WTC11 (cell line): Measurements from ENCODE around the gene ADORA2B. TPM values are rescaled to one million over a fixed set of nuclear protein-coding genes. Genes with fewer than 3 reads are reported as not detected.

Experiments
- ATAC-seq: fragments of 200-7000 bp; cut with Tn5 transposase; 2 replicates; pipeline ENCODE4 v1.10.0; 2021; ENCODE audit warnings: mild to moderate bottlenecking, moderate library complexity
- CTCF ChIA-PET: fragments of 300-600 bp; sonication (Branson Sonifier 250); formaldehyde crosslinking; loops from one replicate; lab custom pipeline; 2021; ENCODE audit warnings: antibody characterized with exemption; lab: Charles Lee
- POLR2A ChIA-PET: fragments of 350-600 bp; sonication (Branson Sonifier 250); formaldehyde crosslinking; loops from one replicate; lab custom pipeline; 2021; ENCODE audit warnings: antibody characterized with exemption; lab: Charles Lee
- DNase-seq: peaks from one replicate; pipeline ENCODE4 v3.0.0; 2021; ENCODE audit warnings: low spot score
- H3K27ac Mint-ChIP-seq: 2 replicates; pipeline ENCODE4 v1.8.0; 2021; ENCODE audit warnings: mixed read lengths
- H3K27me3 Mint-ChIP-seq: 2 replicates; pipeline ENCODE4 v1.8.0; 2021; ENCODE audit warnings: low read depth, mild to moderate bottlenecking, moderate library complexity, mixed read lengths
- H3K36me3 Mint-ChIP-seq: 2 replicates; pipeline ENCODE4 v1.8.0; 2021; ENCODE audit warnings: mixed read lengths
- H3K4me1 Mint-ChIP-seq: 2 replicates; pipeline ENCODE4 v1.8.0; 2022; ENCODE audit warnings: mixed read lengths
- H3K4me3 Mint-ChIP-seq: 2 replicates; pipeline ENCODE4 v1.8.0; 2021; ENCODE audit warnings: mild to moderate bottlenecking, moderate library complexity, mixed read lengths
- H3K9me3 Mint-ChIP-seq: 2 replicates; pipeline ENCODE4 v1.8.0; 2021; ENCODE audit warnings: mixed read lengths
- ATF1 ChIP-seq: sonication (generic); formaldehyde crosslinking; IDR thresholded peaks from 2 replicates; pipeline ENCODE4 v1.8.1; 2023; ENCODE audit warnings: mild to moderate bottlenecking, moderate library complexity, missing genetic modification reagents
- CREB1 ChIP-seq: sonication (generic); formaldehyde crosslinking; IDR thresholded peaks from 2 replicates; pipeline ENCODE4 v1.8.0; 2023; ENCODE audit warnings: mild to moderate bottlenecking, missing genetic modification reagents
- CREM ChIP-seq: sonication (generic); formaldehyde crosslinking; IDR thresholded peaks from 2 replicates; pipeline ENCODE4 v1.8.1; 2022; ENCODE audit warnings: mild to moderate bottlenecking, missing genetic modification reagents, moderate library complexity
- ELF4 ChIP-seq: sonication (generic); formaldehyde crosslinking; IDR thresholded peaks from 2 replicates; pipeline ENCODE4 v1.8.1; 2022; ENCODE audit warnings: low read depth, mild to moderate bottlenecking, moderate library complexity, missing genetic modification reagents
- FOXJ3 ChIP-seq: sonication (generic); formaldehyde crosslinking; IDR thresholded peaks from 2 replicates; pipeline ENCODE4 v1.9.0; 2021; ENCODE audit warnings: missing genetic modification reagents, mild to moderate bottlenecking, borderline replicate concordance
- FOXK1 ChIP-seq: sonication (generic); formaldehyde crosslinking; IDR thresholded peaks from 2 replicates; pipeline ENCODE4 v1.8.0; 2022; ENCODE audit warnings: mild to moderate bottlenecking, moderate library complexity, missing genetic modification reagents
- HMGA2 ChIP-seq: fragments of 250-450 bp; sonication (Bioruptor Pico); IDR thresholded peaks from 2 replicates; pipeline ENCODE4 v1.4.0; 2021; ENCODE audit warnings: mild to moderate bottlenecking, moderate library complexity
- IRF2 ChIP-seq: sonication (generic); formaldehyde crosslinking; IDR thresholded peaks from 2 replicates; pipeline ENCODE4 v1.8.0; 2022; ENCODE audit warnings: low read depth, missing genetic modification reagents, borderline replicate concordance
- JUN ChIP-seq: sonication (generic); formaldehyde crosslinking; IDR thresholded peaks from 2 replicates; pipeline ENCODE4 v1.8.0; 2023; ENCODE audit warnings: mild to moderate bottlenecking, missing genetic modification reagents
- MXD4 ChIP-seq: fragments of 250-450 bp; sonication (Bioruptor Pico); IDR thresholded peaks from 2 replicates; pipeline ENCODE4 v1.8.0; 2021; ENCODE audit warnings: mild to moderate bottlenecking, moderate library complexity, borderline replicate concordance
- OVOL2 ChIP-seq: fragments of 250-450 bp; sonication (Bioruptor Pico); IDR thresholded peaks from 2 replicates; pipeline ENCODE4 v1.9.0; 2021; ENCODE audit warnings: mild to moderate bottlenecking, borderline replicate concordance
- SMAD4 ChIP-seq: sonication (generic); formaldehyde crosslinking; IDR thresholded peaks from 2 replicates; pipeline ENCODE4 v1.8.0; 2022; ENCODE audit warnings: mild to moderate bottlenecking, missing genetic modification reagents
- SOX15 ChIP-seq: fragments of 250-450 bp; sonication (Bioruptor Pico); IDR thresholded peaks from 2 replicates; pipeline ENCODE4 v1.9.0; 2021; ENCODE audit warnings: mild to moderate bottlenecking
- TEAD1 ChIP-seq: sonication (generic); formaldehyde crosslinking; IDR thresholded peaks from 2 replicates; pipeline ENCODE4 v1.8.0; 2022; ENCODE audit warnings: mild to moderate bottlenecking, missing genetic modification reagents
- ZNF671 ChIP-seq: fragments of 250-450 bp; sonication (Bioruptor Pico); IDR thresholded peaks from 2 replicates; pipeline ENCODE4 v1.8.0; 2021; ENCODE audit warnings: mild to moderate bottlenecking
- total RNA-seq: library from RNA; stranded (reverse); gene quantifications from 3 replicates; pipeline ENCODE4 v1.2.3, GENCODE V29; 2021
- TF ChIP-seq, protein P1 (sequence below): fragments of 250-450 bp; sonication (Bioruptor Pico); IDR thresholded peaks from 2 replicates; pipeline ENCODE4 v1.8.0; 2021; ENCODE audit warnings: mild to moderate bottlenecking
- TF ChIP-seq, protein P2 (sequence below): sonication (generic); formaldehyde crosslinking; IDR thresholded peaks from 2 replicates; pipeline ENCODE4 v1.8.1; 2022; ENCODE audit warnings: low read depth, mild to moderate bottlenecking, moderate library complexity, missing genetic modification reagents, borderline replicate concordance
- TF ChIP-seq, protein P3 (sequence below): sonication (generic); formaldehyde crosslinking; conservative IDR thresholded peaks from 2 replicates; pipeline ENCODE4 v1.8.1; 2022; ENCODE audit warnings: mild to moderate bottlenecking, missing genetic modification reagents
- TF ChIP-seq, protein P4 (sequence below): sonication (generic); formaldehyde crosslinking; IDR thresholded peaks from 2 replicates; pipeline ENCODE4 v1.8.0; 2022; ENCODE audit warnings: mild to moderate bottlenecking, missing genetic modification reagents
- TF ChIP-seq, protein P5 (sequence below): sonication (generic); formaldehyde crosslinking; IDR thresholded peaks from 2 replicates; pipeline ENCODE4 v1.8.0; 2023; ENCODE audit warnings: missing genetic modification reagents, mild to moderate bottlenecking, borderline replicate concordance

ADORA2B gene
- total RNA-seq, 1 experiment from 2014 or later = 4.2 TPM

DNA sequence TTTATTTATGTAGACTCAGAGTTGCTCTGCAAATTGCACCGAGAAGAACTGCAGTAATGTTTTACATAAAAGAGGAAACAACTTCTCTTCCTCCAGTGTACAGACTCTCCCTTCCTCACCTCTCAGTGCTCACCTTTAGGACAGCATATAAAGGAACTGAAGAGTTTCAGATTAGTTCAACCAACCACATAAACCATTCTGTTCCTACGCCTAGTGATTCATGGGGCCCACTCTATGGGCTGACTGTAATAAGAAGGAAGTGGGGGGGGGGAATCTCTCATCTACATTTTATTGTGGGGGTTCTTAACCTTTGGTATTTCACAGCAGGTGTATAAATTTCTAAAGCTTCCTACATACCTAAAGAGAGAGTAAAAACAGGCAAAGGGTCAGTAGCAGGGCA, 36.3 kb downstream of the ADORA2B start (continued):
- TF ChIP-seq, protein P1, sequence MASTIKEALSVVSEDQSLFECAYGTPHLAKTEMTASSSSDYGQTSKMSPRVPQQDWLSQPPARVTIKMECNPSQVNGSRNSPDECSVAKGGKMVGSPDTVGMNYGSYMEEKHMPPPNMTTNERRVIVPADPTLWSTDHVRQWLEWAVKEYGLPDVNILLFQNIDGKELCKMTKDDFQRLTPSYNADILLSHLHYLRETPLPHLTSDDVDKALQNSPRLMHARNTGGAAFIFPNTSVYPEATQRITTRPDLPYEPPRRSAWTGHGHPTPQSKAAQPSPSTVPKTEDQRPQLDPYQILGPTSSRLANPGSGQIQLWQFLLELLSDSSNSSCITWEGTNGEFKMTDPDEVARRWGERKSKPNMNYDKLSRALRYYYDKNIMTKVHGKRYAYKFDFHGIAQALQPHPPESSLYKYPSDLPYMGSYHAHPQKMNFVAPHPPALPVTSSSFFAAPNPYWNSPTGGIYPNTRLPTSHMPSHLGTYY (CRISPR knock-in tag) = no peak
- no peak for TF ChIP-seq MXD4 (CRISPR knock-in tag)
- TF ChIP-seq OVOL2 (CRISPR knock-in tag) = no peak

DNA sequence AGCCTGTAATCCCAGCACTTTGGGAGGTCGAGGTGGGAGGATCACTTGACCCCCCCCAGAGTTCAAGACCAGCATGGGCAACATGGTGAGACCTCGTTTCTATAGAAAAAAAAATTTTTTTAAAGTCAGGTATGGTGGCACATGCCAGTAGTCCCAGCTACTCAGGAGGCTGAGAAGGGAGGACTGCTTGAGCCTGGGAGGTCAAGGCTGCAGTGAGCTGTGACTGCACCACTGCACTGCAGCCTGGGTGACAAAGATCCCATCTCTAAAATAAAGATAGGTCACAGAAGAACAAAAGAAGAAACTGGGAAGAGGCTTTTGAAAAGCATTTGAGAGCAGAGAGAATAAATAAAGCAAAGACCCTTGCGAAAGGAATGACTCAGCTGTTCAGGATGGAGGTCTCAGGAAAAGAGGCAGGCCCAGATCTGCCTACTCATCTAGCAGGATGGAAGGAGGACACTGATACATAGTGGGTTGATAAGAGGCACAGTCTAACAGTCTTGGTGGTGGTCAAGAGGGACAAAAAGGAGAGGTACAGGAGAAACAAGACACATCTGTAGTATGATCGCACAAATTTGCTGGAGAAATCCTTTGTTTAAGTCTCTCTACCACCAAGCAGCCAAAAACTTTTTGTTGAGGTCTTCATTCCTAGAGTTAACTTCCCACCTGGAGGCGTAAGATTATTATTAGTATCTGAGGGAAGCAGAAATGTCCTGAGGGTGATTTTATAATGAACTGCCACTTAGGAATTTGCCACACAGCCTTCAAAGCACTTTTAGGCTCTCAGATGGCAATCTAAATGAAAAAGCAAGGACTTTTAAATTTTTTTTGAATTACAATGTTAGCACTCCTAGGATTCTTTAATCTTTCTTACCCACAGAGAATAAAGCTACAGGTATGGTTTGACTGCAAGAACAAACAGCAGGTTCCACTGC, 37.0 kb downstream of the ADORA2B start:
- H3K27ac Mint-ChIP-seq = peak overlapping the region; percentile 90
- no peak overlapping the region for H3K4me3 Mint-ChIP-seq
- H3K9me3 Mint-ChIP-seq = peaks cover 11% of the 10 kb centered on the region
- CTCF ChIA-PET = interaction anchor here (0.5 to 1.4 kb wide), 3 partner anchors 37 to 192 kb away, joined by 3 to 9 read pairs (median 4); partner anchors contain the start of gene ADORA2B
- no peak; the same call in 1 of the 2 replicates for ATAC-seq
- H3K4me1 Mint-ChIP-seq = peaks cover 16% of the 10 kb centered on the region
- TF ChIP-seq CREM = no peak
- TF ChIP-seq FOXK1 (CRISPR knock-in tag) = no peak
- TF ChIP-seq ATF1 (CRISPR knock-in tag) = no peak
- TF ChIP-seq HMGA2 = no peak
- TF ChIP-seq, protein P2, sequence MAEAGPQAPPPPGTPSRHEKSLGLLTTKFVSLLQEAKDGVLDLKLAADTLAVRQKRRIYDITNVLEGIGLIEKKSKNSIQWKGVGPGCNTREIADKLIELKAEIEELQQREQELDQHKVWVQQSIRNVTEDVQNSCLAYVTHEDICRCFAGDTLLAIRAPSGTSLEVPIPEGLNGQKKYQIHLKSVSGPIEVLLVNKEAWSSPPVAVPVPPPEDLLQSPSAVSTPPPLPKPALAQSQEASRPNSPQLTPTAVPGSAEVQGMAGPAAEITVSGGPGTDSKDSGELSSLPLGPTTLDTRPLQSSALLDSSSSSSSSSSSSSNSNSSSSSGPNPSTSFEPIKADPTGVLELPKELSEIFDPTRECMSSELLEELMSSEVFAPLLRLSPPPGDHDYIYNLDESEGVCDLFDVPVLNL (CRISPR knock-in tag) = no peak
- TF ChIP-seq, protein P3, sequence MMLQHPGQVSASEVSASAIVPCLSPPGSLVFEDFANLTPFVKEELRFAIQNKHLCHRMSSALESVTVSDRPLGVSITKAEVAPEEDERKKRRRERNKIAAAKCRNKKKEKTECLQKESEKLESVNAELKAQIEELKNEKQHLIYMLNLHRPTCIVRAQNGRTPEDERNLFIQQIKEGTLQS (CRISPR knock-in tag) = no peak
- no peak for TF ChIP-seq SOX15
- no peak for TF ChIP-seq ZNF671
- TF ChIP-seq FOXJ3 = no peak
- no peak for TF ChIP-seq JUN (CRISPR knock-in tag)
- TF ChIP-seq SMAD4 (CRISPR knock-in tag) = no peak
- TF ChIP-seq, protein P4, sequence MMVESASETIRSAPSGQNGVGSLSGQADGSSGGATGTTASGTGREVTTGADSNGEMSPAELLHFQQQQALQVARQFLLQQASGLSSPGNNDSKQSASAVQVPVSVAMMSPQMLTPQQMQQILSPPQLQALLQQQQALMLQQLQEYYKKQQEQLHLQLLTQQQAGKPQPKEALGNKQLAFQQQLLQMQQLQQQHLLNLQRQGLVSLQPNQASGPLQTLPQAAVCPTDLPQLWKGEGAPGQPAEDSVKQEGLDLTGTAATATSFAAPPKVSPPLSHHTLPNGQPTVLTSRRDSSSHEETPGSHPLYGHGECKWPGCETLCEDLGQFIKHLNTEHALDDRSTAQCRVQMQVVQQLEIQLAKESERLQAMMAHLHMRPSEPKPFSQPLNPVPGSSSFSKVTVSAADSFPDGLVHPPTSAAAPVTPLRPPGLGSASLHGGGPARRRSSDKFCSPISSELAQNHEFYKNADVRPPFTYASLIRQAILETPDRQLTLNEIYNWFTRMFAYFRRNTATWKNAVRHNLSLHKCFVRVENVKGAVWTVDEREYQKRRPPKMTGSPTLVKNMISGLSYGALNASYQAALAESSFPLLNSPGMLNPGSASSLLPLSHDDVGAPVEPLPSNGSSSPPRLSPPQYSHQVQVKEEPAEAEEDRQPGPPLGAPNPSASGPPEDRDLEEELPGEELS (CRISPR knock-in tag) = no peak
- no peak for TF ChIP-seq TEAD1 (CRISPR knock-in tag)
- no peak for TF ChIP-seq ELF4
- H3K36me3 Mint-ChIP-seq = peaks cover 73% of the 10 kb centered on the region
- DNase-seq = no peak
- no peaks in the 10 kb centered on the region for H3K27me3 Mint-ChIP-seq
- POLR2A ChIA-PET = no interaction called here

DNA sequence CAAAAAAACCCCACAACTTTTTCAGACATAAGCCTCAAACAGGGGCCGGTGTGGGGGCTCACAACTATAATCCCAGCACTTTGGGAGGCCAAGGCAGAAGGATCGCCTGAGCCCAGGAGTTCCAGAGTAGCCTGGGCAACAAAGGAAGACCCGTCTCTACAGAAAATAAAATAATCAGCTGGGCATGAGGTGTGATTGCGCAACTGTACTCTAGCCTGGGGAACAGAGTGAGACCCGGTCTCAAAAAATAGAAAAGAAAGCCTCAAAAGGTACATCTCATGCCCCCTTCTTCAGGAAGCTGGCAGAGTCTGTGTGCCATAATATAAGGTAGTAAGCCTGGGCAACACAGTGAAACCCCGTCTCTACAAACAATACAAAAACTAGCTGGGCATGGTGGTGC, 51.4 kb downstream of the ADORA2B start:
- Mint-ChIP-seq H3K27me3 (no peaks in the 10 kb centered on the region), H3K4me3 (no peak overlapping the region), H3K36me3 (peaks cover 12% of the 10 kb centered on the region), H3K4me1 (peaks cover 9% of the 10 kb centered on the region), H3K9me3 (peaks cover 2% of the 10 kb centered on the region), H3K27ac (no peak overlapping the region)
- POLR2A ChIA-PET = no interaction called here
- ATAC-seq (no peak), DNase-seq (no peak)
- TF ChIP-seq HMGA2 (no peak), IRF2 (no peak), CREB1 (CRISPR knock-in tag) (no peak), ELF4 (no peak)
- TF ChIP-seq, protein P5, sequence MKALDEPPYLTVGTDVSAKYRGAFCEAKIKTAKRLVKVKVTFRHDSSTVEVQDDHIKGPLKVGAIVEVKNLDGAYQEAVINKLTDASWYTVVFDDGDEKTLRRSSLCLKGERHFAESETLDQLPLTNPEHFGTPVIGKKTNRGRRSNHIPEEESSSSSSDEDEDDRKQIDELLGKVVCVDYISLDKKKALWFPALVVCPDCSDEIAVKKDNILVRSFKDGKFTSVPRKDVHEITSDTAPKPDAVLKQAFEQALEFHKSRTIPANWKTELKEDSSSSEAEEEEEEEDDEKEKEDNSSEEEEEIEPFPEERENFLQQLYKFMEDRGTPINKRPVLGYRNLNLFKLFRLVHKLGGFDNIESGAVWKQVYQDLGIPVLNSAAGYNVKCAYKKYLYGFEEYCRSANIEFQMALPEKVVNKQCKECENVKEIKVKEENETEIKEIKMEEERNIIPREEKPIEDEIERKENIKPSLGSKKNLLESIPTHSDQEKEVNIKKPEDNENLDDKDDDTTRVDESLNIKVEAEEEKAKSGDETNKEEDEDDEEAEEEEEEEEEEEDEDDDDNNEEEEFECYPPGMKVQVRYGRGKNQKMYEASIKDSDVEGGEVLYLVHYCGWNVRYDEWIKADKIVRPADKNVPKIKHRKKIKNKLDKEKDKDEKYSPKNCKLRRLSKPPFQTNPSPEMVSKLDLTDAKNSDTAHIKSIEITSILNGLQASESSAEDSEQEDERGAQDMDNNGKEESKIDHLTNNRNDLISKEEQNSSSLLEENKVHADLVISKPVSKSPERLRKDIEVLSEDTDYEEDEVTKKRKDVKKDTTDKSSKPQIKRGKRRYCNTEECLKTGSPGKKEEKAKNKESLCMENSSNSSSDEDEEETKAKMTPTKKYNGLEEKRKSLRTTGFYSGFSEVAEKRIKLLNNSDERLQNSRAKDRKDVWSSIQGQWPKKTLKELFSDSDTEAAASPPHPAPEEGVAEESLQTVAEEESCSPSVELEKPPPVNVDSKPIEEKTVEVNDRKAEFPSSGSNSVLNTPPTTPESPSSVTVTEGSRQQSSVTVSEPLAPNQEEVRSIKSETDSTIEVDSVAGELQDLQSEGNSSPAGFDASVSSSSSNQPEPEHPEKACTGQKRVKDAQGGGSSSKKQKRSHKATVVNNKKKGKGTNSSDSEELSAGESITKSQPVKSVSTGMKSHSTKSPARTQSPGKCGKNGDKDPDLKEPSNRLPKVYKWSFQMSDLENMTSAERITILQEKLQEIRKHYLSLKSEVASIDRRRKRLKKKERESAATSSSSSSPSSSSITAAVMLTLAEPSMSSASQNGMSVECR (CRISPR knock-in tag) = no peak
- CTCF ChIA-PET = interaction anchor here (0.6 to 4.7 kb wide), 3 partner anchors 30 to 158 kb away, joined by 3 to 47 read pairs (median 3); partner anchors contain the start of gene ADORA2B
